ENCODE data around the gene TSPAN7. TPM values are rescaled to one million over a fixed set of nuclear protein-coding genes. Genes with fewer than 3 reads are reported as not detected.

Gene TSPAN7
- total and polyA plus RNA-seq, 2 of the 8 experiments (the other 6 are each of a cell fraction or from before 2014, with no cell fraction given): 32.1 to 37.7 TPM

DNA sequence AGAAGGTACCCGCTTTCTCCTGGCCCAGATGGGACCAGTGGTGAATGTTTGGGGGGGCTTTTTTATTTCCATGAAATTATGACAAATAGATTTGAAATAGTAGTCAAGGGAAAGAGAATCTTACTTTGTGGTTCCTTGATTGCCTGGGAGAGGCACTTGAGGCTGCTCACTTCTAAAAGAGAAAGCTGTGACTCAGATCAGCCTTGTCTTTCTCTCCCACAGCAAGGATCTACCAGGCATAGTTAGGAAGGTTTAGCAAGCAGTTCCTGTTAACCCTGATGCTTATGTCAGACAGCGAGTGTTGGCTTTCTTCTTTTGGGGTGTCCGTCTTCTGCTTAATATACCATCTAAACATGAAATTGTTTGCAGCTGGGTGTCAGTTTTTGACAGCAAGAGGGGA lies 114.5 kb downstream of the TSPAN7 start:
- Histone ChIP-seq H4K8ac (ENCODE audit: extremely low read depth, insufficient read depth, low read length) (no peak overlapping the region), H2BK20ac (ENCODE audit: low read length) (no peak overlapping the region), H4K5ac (ENCODE audit: insufficient read length, low read depth, low read length) (no peak overlapping the region), H4K91ac (replicated peaks; ENCODE audit: insufficient read length, low read length) (no peak overlapping the region), H2BK12ac (ENCODE audit: low read depth, low read length) (no peak overlapping the region), H3K4me3 (ENCODE audit: extremely low read depth in 1 of 4, insufficient read depth in 2 of 4, low read depth in 3 of 4, low read length in 4 of 4) (no peak overlapping the region), H3K23ac (ENCODE audit: insufficient read length) (no peak overlapping the region), H3K4ac (replicated peaks; ENCODE audit: insufficient read length, low read depth, low read length) (no peak overlapping the region), H3K18ac (ENCODE audit: extremely low read depth, low read length) (no peak overlapping the region), H3K79me1 (ENCODE audit: low read depth, low read length) (no peaks in the 10 kb centered on the region), H2BK5ac (ENCODE audit: low read depth, low read length) (no peak overlapping the region), H3K4me1 (replicated peaks in 1 of 4; ENCODE audit: control insufficient read depth in 3 of 4, insufficient read depth in 4 of 4, low read length in 3 of 4) (no peaks in the 10 kb centered on the region), H2AK5ac (ENCODE audit: low read depth, low read length) (no peak overlapping the region), H3K79me2 (ENCODE audit: control insufficient read depth in 1 of 2, insufficient read depth in 2 of 2, low read length in 2 of 2) (no peaks in the 10 kb centered on the region), H3K23me2 (ENCODE audit: low read depth, low read length) (no peaks in the 10 kb centered on the region), H2BK15ac (ENCODE audit: low read length) (no peak overlapping the region), H3K9me3 (ENCODE audit: insufficient read depth in 2 of 2, low read depth in 1 of 2, low read length in 1 of 2) (no peaks in the 10 kb centered on the region), H3K14ac (ENCODE audit: insufficient read length) (no peak overlapping the region), H2BK120ac (replicated peaks; ENCODE audit: low read depth, low read length) (no peak overlapping the region), H3K4me2 (ENCODE audit: insufficient read depth in 1 of 2, low read depth in 2 of 2, low read length in 2 of 2) (no peak overlapping the region), H2AFZ (ENCODE audit: low read length) (no peak overlapping the region), H3K36me3 (ENCODE audit: control insufficient read depth in 2 of 4, insufficient read depth in 4 of 4, low read length in 3 of 4) (no peaks in the 10 kb centered on the region), H3K56ac (replicated peaks; ENCODE audit: insufficient read length, low read depth, low read length) (no peak overlapping the region), H4K20me1 (replicated peaks in 1 of 2; ENCODE audit: control insufficient read depth in 1 of 2, insufficient read depth in 2 of 2, low read length in 2 of 2) (no peaks in the 10 kb centered on the region), H3K9ac (replicated peaks in 1 of 4; ENCODE audit: extremely low read depth in 1 of 4, low read depth in 3 of 4, low read length in 3 of 4) (no peak overlapping the region), H3K27ac (ENCODE audit: low read depth, low read length) (no peak overlapping the region), H3K27me3 (replicated peaks in 1 of 4; ENCODE audit: control insufficient read depth in 3 of 4, extremely low read depth in 1 of 4, insufficient read depth in 3 of 4, low read length in 3 of 4) (no peaks in the 10 kb centered on the region)
- FAIRE-seq (no peak), DNase-seq (ENCODE audit: low read depth in 1 of 2, low spot score in 2 of 2) (no peak)
- no peak for TF ChIP-seq POLR2A (IDR thresholded peaks at IDR 0.05; ENCODE audit: control extremely low read depth in 1 of 2, low read depth in 2 of 2, low read length in 2 of 2)
- no peak for TF ChIP-seq JUND (IDR thresholded peaks at IDR 0.05; ENCODE audit: low read length)
- TF ChIP-seq RFX5 (IDR thresholded peaks at IDR 0.05; ENCODE audit: borderline replicate concordance, low read depth, low read length): no peak
- no peak for TF ChIP-seq MAFK (IDR thresholded peaks at IDR 0.05; ENCODE audit: low read depth, low read length)
- TF ChIP-seq BRCA1 (IDR thresholded peaks at IDR 0.05; ENCODE audit: low read depth, low read length): no peak
- TF ChIP-seq NRF1 (IDR thresholded peaks at IDR 0.05; ENCODE audit: low read depth, low read length): no peak
- TF ChIP-seq, protein P1, sequence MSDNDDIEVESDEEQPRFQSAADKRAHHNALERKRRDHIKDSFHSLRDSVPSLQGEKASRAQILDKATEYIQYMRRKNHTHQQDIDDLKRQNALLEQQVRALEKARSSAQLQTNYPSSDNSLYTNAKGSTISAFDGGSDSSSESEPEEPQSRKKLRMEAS (IDR thresholded peaks at IDR 0.05): no peak
- TF ChIP-seq CBX8 (IDR thresholded peaks at IDR 0.05; ENCODE audit: borderline replicate concordance, low read depth, low read length): no peak
- TF ChIP-seq CEBPB (IDR thresholded peaks at IDR 0.05; ENCODE audit: low read depth, low read length): no peak
- TF ChIP-seq PHF8 (conservative IDR thresholded peaks at IDR 0.05; ENCODE audit: low read depth, low read length): no peak
- WGBS, 2 experiments (ENCODE audit: extremely low coverage in 1 of 2, insufficient coverage in 1 of 2, insufficient read length in 1 of 2, insufficient replicate concordance in 2 of 2, low coverage in 1 of 2, low lambda C conversion rate in 2 of 2, missing lambda C conversion rate in 1 of 2): 86% methylated on average over 3 of the region's 3 CpGs; no CpG with 5 or more reads in 1 of the 2 experiments
- ChIA-PET POLR2A (ENCODE audit: partially characterized antibody) (no interaction called here), CTCF (ENCODE audit: partially characterized antibody) (no interaction called here)

Measured in H1 (cell line).